GM12878 (cell line): ENCODE results near the gene FSTL4. TPM values are rescaled to one million over a fixed set of nuclear protein-coding genes. Genes with fewer than 3 reads are reported as not detected.

Experiments used
- ATAC-seq: fragments of 200-7000 bp; cut with Tn5 transposase; 3 replicates; pipeline ENCODE4 v1.9.1; 2020; ENCODE audit warnings: mild to moderate bottlenecking, moderate library complexity
- BruUV-seq: library from RNA; stranded (reverse); fragments of 400-500 nt; replicated peaks from 2 replicates; lab custom pipeline; 2021; lab: Mats Ljungman, UMichigan
- CTCF ChIA-PET: fragments of 300-600 bp; sonication (Branson Sonifier 250); formaldehyde crosslinking; extraction: SDS; loops from one replicate; lab custom pipeline; 2021; ENCODE audit warnings: inconsistent platforms; lab: Yijun Ruan, JAX
- POLR2A ChIA-PET: fragments of 350-600 bp; formaldehyde crosslinking; extraction: SDS; loops from one replicate; lab custom pipeline; 2021; ENCODE audit warnings: inconsistent platforms; lab: Charles Lee
- RAD21 ChIA-PET: fragments of 300-600 bp; sonication (Branson Sonifier 250); formaldehyde crosslinking; loops from one replicate; lab custom pipeline; 2023; ENCODE audit warnings: antibody characterized with exemption; ENCODE audit not compliant: unreplicated experiment; lab: Charles Lee
- SMC1A ChIA-PET: fragments of 300-600 bp; sonication (Branson Sonifier 250); formaldehyde crosslinking; loops from one replicate; lab custom pipeline; 2023; ENCODE audit not compliant: unreplicated experiment, uncharacterized antibody; lab: Charles Lee
- DNase-seq: peaks from one replicate; pipeline ENCODE4 v3.0.0-alpha.2; 2011; ENCODE audit warnings: low read depth, low spot score
- FAIRE-seq: peaks from 3 replicates; lab custom pipeline; 2011; peaks lifted over from hg19 to GRCh38; lab: Jason Lieb, UNC
- H2AFZ ChIP-seq: 2 replicates; pipeline ENCODE4 v1.6.0; 2011; ENCODE audit warnings: low read depth, low read length, control low read depth; ENCODE audit not compliant: control insufficient read depth
- H3K27ac ChIP-seq: 2 replicates; pipeline ENCODE4 v1.5.1; 2011; ENCODE audit warnings: control low read depth; ENCODE audit not compliant: control insufficient read depth, insufficient read depth
- H3K27me3 ChIP-seq, 2 experiments: replicated peaks in 1 of 2; 2 replicates each; pipeline versions ENCODE4 v1.6.0 to v1.6.1; 2011; ENCODE audit warnings: low read length in 1 of 2; ENCODE audit not compliant: control insufficient read depth in 2 of 2, insufficient read depth in 2 of 2
- H3K36me3 ChIP-seq, 2 experiments: 2 replicates each; pipeline ENCODE4 v1.5.1; 2011; ENCODE audit warnings: low read length in 1 of 2; ENCODE audit not compliant: control insufficient read depth in 2 of 2, insufficient read depth in 2 of 2
- H3K4me1 ChIP-seq: 2 replicates; pipeline ENCODE4 v1.6.1; 2011; ENCODE audit warnings: mild to moderate bottlenecking, low read length, moderate library complexity, mixed read lengths; ENCODE audit not compliant: control insufficient read depth, insufficient read depth
- H3K4me2 ChIP-seq: 2 replicates; pipeline ENCODE4 v1.6.0; 2011; ENCODE audit warnings: control low read depth; ENCODE audit not compliant: control insufficient read depth, insufficient read depth
- H3K4me3 ChIP-seq: fragments of 200-600 bp; sonication (generic); 2 replicates; pipeline ENCODE4 v1.5.1; 2016
- H3K79me2 ChIP-seq: 2 replicates; pipeline ENCODE4 v1.6.0; 2011; ENCODE audit warnings: low read length; ENCODE audit not compliant: control insufficient read depth, insufficient read depth
- H3K9ac ChIP-seq: 2 replicates; pipeline ENCODE4 v1.8.0; 2011; ENCODE audit warnings: low read length, control low read depth, mixed read lengths; ENCODE audit not compliant: control insufficient read depth, insufficient read depth
- H3K9me3 ChIP-seq: replicated peaks from 3 replicates; pipeline ENCODE4 v1.5.1; 2011; ENCODE audit warnings: mild to moderate bottlenecking, low read length; ENCODE audit not compliant: control insufficient read depth, insufficient read depth
- H4K20me1 ChIP-seq: 2 replicates; pipeline ENCODE4 v1.6.0; 2011; ENCODE audit not compliant: control insufficient read depth, insufficient read depth
- EP300 ChIP-seq, 2 experiments: fragments of 150-350 bp in 1 of 2; IDR thresholded peaks; 2 replicates each; pipeline ENCODE4 v1.6.1; 2011 to 2012; ENCODE audit warnings: low read depth in 2 of 2, low read length in 2 of 2, borderline replicate concordance in 1 of 2, improper control_type of control experiment in 1 of 2, inconsistent platforms in 1 of 2; ENCODE audit not compliant: control insufficient read depth in 1 of 2
- ESRRA ChIP-seq: IDR thresholded peaks from 2 replicates; pipeline ENCODE4 v1.6.1; 2012; ENCODE audit warnings: mild to moderate bottlenecking, low read length, improper control_type of control experiment
- HCFC1 ChIP-seq: fragments of 150-350 bp; IDR thresholded peaks from 2 replicates; pipeline ENCODE4 v1.6.1; 2014; ENCODE audit warnings: low read length
- JUNB ChIP-seq: IDR thresholded peaks from 2 replicates; pipeline ENCODE4 v1.6.1; 2016; ENCODE audit warnings: antibody characterized with exemption, mild to moderate bottlenecking
- MYC ChIP-seq: IDR thresholded peaks from 2 replicates; pipeline ENCODE4 v1.6.1; 2011; ENCODE audit warnings: mild to moderate bottlenecking, low read length, moderate library complexity, inconsistent platforms; ENCODE audit not compliant: insufficient read depth, insufficient replicate concordance, insufficient read length, severe bottlenecking
- PRDM15 ChIP-seq: fragments of 450-650 bp; formaldehyde crosslinking; IDR thresholded peaks from 2 replicates; pipeline ENCODE4 v1.4.0; 2020; ENCODE audit warnings: mild to moderate bottlenecking, moderate library complexity
- SMAD1 ChIP-seq: fragments of 450-650 bp; IDR thresholded peaks from 2 replicates; pipeline ENCODE4 v1.6.1; 2018; ENCODE audit warnings: mild to moderate bottlenecking, low read depth; ENCODE audit not compliant: partially characterized antibody
- SUZ12 ChIP-seq: fragments of 200-600 bp; sonication (generic); IDR thresholded peaks from one replicate; pipeline ENCODE4 v1.6.1; 2018; ENCODE audit warnings: antibody characterized with exemption, mild to moderate bottlenecking; ENCODE audit not compliant: unreplicated experiment
- TBL1XR1 ChIP-seq: IDR thresholded peaks from 2 replicates; pipeline ENCODE4 v1.6.1; 2012; ENCODE audit warnings: low read depth, low read length, improper control_type of control experiment
- TCF3 ChIP-seq: IDR thresholded peaks from 2 replicates; pipeline ENCODE4 v1.6.1; 2012; ENCODE audit warnings: low read depth, mild to moderate bottlenecking, low read length, borderline replicate concordance; ENCODE audit not compliant: insufficient read depth
- WRNIP1 ChIP-seq: IDR thresholded peaks from 2 replicates; pipeline ENCODE4 v1.6.1; 2011; ENCODE audit warnings: low read depth, low read length, improper control_type of control experiment, borderline replicate concordance
- ZNF217 ChIP-seq: fragments of 450-650 bp; IDR thresholded peaks from 2 replicates; pipeline ENCODE4 v1.6.1; 2017; ENCODE audit warnings: antibody characterized with exemption, mild to moderate bottlenecking
- WGBS: methylation state at CpG from one replicate; pipeline ENCODE4 v1.1.6; 2016; ENCODE audit warnings: low lambda C conversion rate; ENCODE audit not compliant: insufficient replicate concordance, insufficient coverage; ENCODE audit errors: missing lambda C conversion rate; 5-methylcytosine and 5-hydroxymethylcytosine counted together
- in situ Hi-C: fragments of 300-500 bp; cut with MboI; formaldehyde crosslinking; loops from 9 replicates; pipeline ENCODE4 v1.14.3; 2018; ENCODE audit warnings: mixed read lengths
- intact Hi-C: fragments of 100-400 bp; cut with micrococcal nuclease; formaldehyde crosslinking; loops from one replicate; pipeline ENCODE4 v1.14.2; 2022; ENCODE audit not compliant: unreplicated experiment
- polyA plus RNA-seq, 11 experiments: library from polyadenylated mRNA; depleted of rRNA in 4 of 11; unstranded in 6 of 11; stranded (reverse) in 5 of 11; fragments of >200 nt; fragmentation: Nextera tagmentation in 4 of 11; fragmentation: Illumina TruSeq in 1 of 11; extraction: Ambion mirVana in 4 of 11; extraction: Trizol in 1 of 11; gene quantifications; 1 replicate in 1 of 11; 2 replicates in 10 of 11; pipeline versions ENCODE4 v1.2.1 to v1.2.3, GENCODE V29; 2011 to 2016; ENCODE audit warnings: inconsistent platforms in 2 of 11, missing spikeins in 2 of 11, low read depth in 1 of 11
- total RNA-seq, 4 experiments: library from RNA; depleted of rRNA in 3 of 4; stranded (reverse); fragments of >200 nt in 3 of 4; fragmentation: Illumina TruSeq in 1 of 4; extraction: Trizol in 1 of 4; gene quantifications; 2 replicates each; pipeline versions ENCODE4 v1.2.1 to v1.2.3, GENCODE V29; 2013 to 2021
- TF ChIP-seq, protein P1 (sequence below): fragments of 450-650 bp; conservative IDR thresholded peaks from 2 replicates; pipeline ENCODE4 v1.6.1; 2017; ENCODE audit warnings: mild to moderate bottlenecking, moderate library complexity
- TF ChIP-seq, protein P2 (sequence below): IDR thresholded peaks from 2 replicates; pipeline ENCODE4 v1.6.1; 2011; ENCODE audit warnings: borderline replicate concordance, low read depth, mild to moderate bottlenecking, moderate library complexity, mixed read lengths, low read length; ENCODE audit not compliant: insufficient read depth; ENCODE audit errors: extremely low read length

The FSTL4 gene
- total and polyA plus RNA-seq, 10 of the 15 experiments (the other 5 are each of a cell fraction or from before 2014, with no cell fraction given) = 0.01 to 0.79 (median 0.21) TPM; not detected in 6

DNA sequence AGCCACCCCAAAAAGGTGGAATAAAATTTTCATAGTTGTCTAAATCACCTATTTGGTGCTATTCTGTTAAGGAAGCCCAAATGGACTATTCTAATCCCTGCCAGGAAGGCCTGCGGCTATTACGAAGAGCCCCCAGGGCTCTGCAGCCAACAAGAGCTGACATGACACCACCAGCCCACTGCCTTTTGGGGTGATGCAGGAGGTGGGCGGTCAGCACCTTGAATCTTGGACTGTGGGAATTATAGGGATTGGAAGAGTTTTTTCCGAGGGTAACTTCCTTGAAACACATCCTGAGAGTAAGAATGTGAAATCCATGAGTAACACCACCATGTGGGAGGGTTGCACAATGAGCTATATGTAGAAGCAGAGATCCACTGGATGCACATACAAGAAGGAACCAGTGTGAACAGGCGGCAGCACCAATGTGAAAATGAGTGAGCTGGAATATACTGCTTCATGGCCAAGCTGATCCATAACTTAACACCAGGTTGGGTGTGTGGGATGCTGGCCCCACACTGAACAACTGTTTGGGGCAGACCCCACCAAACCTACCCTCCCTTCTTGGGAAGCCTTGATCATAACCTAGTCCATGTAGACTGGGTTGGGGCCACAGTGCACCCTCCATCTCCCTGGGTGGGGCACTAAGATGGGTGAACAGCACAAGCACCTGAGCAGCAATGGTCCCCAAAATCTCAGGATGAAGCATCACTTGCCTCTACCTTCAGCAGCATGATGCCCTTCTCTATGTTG is 239.0 kb downstream of the FSTL4 start (continued):
- no peak for TF ChIP-seq PRDM15
- TF ChIP-seq ZNF217 = no peak
- TF ChIP-seq ESRRA = no peak
- TF ChIP-seq HCFC1 = no peak
- no peak for TF ChIP-seq TCF3
- TF ChIP-seq, all 136 proteins: peak for 0

GRCh38 chr5:133372293-133372937 is 239.9 kb downstream of the FSTL4 start:
- H3K4me2 ChIP-seq = no peak overlapping the region
- no peak overlapping the region for H2AFZ ChIP-seq
- TF ChIP-seq SUZ12 = no peak
- TF ChIP-seq, protein P1, sequence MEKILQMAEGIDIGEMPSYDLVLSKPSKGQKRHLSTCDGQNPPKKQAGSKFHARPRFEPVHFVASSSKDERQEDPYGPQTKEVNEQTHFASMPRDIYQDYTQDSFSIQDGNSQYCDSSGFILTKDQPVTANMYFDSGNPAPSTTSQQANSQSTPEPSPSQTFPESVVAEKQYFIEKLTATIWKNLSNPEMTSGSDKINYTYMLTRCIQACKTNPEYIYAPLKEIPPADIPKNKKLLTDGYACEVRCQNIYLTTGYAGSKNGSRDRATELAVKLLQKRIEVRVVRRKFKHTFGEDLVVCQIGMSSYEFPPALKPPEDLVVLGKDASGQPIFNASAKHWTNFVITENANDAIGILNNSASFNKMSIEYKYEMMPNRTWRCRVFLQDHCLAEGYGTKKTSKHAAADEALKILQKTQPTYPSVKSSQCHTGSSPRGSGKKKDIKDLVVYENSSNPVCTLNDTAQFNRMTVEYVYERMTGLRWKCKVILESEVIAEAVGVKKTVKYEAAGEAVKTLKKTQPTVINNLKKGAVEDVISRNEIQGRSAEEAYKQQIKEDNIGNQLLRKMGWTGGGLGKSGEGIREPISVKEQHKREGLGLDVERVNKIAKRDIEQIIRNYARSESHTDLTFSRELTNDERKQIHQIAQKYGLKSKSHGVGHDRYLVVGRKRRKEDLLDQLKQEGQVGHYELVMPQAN = no peak
- TF ChIP-seq TBL1XR1 = no peak
- no peak for TF ChIP-seq MYC
- TF ChIP-seq, protein P2, sequence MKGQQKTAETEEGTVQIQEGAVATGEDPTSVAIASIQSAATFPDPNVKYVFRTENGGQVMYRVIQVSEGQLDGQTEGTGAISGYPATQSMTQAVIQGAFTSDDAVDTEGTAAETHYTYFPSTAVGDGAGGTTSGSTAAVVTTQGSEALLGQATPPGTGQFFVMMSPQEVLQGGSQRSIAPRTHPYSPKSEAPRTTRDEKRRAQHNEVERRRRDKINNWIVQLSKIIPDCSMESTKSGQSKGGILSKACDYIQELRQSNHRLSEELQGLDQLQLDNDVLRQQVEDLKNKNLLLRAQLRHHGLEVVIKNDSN = no peak
- no peak for TF ChIP-seq SMAD1
- TF ChIP-seq EP300 (IDR thresholded peaks at IDR 0.05; ENCODE audit: borderline replicate concordance in 1 of 2, control insufficient read depth in 1 of 2, low read depth in 2 of 2, low read length in 2 of 2) = no peak
- no peak for TF ChIP-seq WRNIP1
- no peak for TF ChIP-seq JUNB

More at GRCh38 chr5:133372293-133372937, 239.9 kb downstream of the FSTL4 start:
- Histone ChIP-seq H3K36me3 (no peaks in the 10 kb centered on the region), H4K20me1 (no peaks in the 10 kb centered on the region), H3K9ac (no peak overlapping the region), H3K27ac (no peak overlapping the region), H3K27me3 (no peaks in the 10 kb centered on the region; a peak in 1 of 4 replicates), H3K9me3 (peaks cover 5% of the 10 kb centered on the region; the same call in 2 of the 3 replicates), H3K79me2 (no peaks in the 10 kb centered on the region), H3K4me1 (no peaks in the 10 kb centered on the region), H3K4me3 (no peak overlapping the region)
- WGBS = 2% methylated on average over 7 of the region's 7 CpGs
- FAIRE-seq (no peak), DNase-seq (no peak), ATAC-seq (no peak)
- SMC1A ChIA-PET = no interaction called here
- POLR2A ChIA-PET = no interaction called here
- in situ Hi-C loops = no loop called here
- CTCF ChIA-PET = interaction anchor here (0.9 kb wide), 1 partner anchor 401 kb away, joined by 3 read pairs; no protein-coding TSS in a partner anchor
- no TSS peak for BruUV-seq
- intact Hi-C loops = no loop called here
- RAD21 ChIA-PET = no interaction called here
